Neural cell (in vitro differentiated cells): ENCODE measurements around the gene PPM1N. TPM values are rescaled to one million over a fixed set of nuclear protein-coding genes. Genes with fewer than 3 reads are reported as not detected.

Experiments used
- H2AFZ ChIP-seq: fragments of 200-600, 300-800 bp; sonication (generic), shearing (Covaris generic); 2 replicates; pipeline ENCODE4 v1.6.0; 2014; ENCODE audit warnings: low read depth, mild to moderate bottlenecking, antibody characterized with exemption, low read length, moderate library complexity
- H3F3A ChIP-seq: fragments of 200-600 bp; shearing (Covaris generic); 2 replicates; pipeline ENCODE4 v1.6.1; 2016; ENCODE audit warnings: mild to moderate bottlenecking, moderate library complexity, mixed read lengths, antibody characterized with exemption, low read length; ENCODE audit not compliant: insufficient read depth, poor library complexity, severe bottlenecking
- H3K27ac ChIP-seq: fragments of 200-600, 300-800 bp; sonication (generic), shearing (Covaris generic); 2 replicates; pipeline ENCODE4 v1.5.1; 2014; ENCODE audit warnings: mild to moderate bottlenecking, low read length, moderate library complexity
- H3K27me3 ChIP-seq: fragments of 300-800, 200-600 bp; sonication (generic), shearing (Covaris generic); 2 replicates; pipeline ENCODE4 v1.6.0; 2014; ENCODE audit warnings: mild to moderate bottlenecking, low read depth, low read length, moderate library complexity; ENCODE audit not compliant: insufficient read depth
- H3K36me3 ChIP-seq: fragments of 300-800, 200-600 bp; sonication (generic), shearing (Covaris generic); 2 replicates; pipeline ENCODE4 v1.5.1; 2014; ENCODE audit warnings: mild to moderate bottlenecking, antibody characterized with exemption, low read length, moderate library complexity; ENCODE audit not compliant: insufficient read depth
- H3K4me2 ChIP-seq: fragments of 300-800, 200-600 bp; sonication (generic), shearing (Covaris generic); 2 replicates; pipeline ENCODE4 v1.6.0; 2014; ENCODE audit warnings: mild to moderate bottlenecking, low read length
- H3K4me3 ChIP-seq: fragments of 300-800, 200-600 bp; sonication (generic), shearing (Covaris generic); 2 replicates; pipeline ENCODE4 v1.5.1; 2014; ENCODE audit warnings: mild to moderate bottlenecking, low read length, moderate library complexity
- H3K79me2 ChIP-seq: fragments of 200-600 bp; shearing (Covaris generic); replicated peaks from 2 replicates; pipeline ENCODE4 v1.6.0; 2014; ENCODE audit warnings: mild to moderate bottlenecking, low read length, moderate library complexity; ENCODE audit not compliant: insufficient read depth
- H3K9ac ChIP-seq: fragments of 300-800, 200-600 bp; sonication (generic), shearing (Covaris generic); 2 replicates; pipeline ENCODE4 v1.6.1; 2016; ENCODE audit warnings: mild to moderate bottlenecking, low read length, mixed read lengths
- H3K9me2 ChIP-seq: fragments of 200-600 bp; shearing (Covaris generic); 2 replicates; pipeline ENCODE4 v1.6.1; 2016; ENCODE audit warnings: mild to moderate bottlenecking, low read length, mixed read lengths; ENCODE audit not compliant: insufficient read depth
- H3K9me3 ChIP-seq: fragments of 200-600, 300-800 bp; sonication (generic), shearing (Covaris generic); 2 replicates; pipeline ENCODE4 v1.6.1; 2016; ENCODE audit warnings: mild to moderate bottlenecking, mixed run types, low read length, moderate library complexity, mixed read lengths
- H4K20me1 ChIP-seq: fragments of 200-600 bp; shearing (Covaris generic); 2 replicates; pipeline ENCODE4 v1.6.1; 2016; ENCODE audit warnings: mild to moderate bottlenecking, mixed run types; ENCODE audit not compliant: insufficient read depth
- EP300 ChIP-seq: fragments of 450-650 bp; conservative IDR thresholded peaks from 2 replicates; pipeline ENCODE4 v1.6.1; 2014; ENCODE audit warnings: antibody characterized with exemption, mild to moderate bottlenecking, moderate library complexity; ENCODE audit not compliant: poor library complexity, severe bottlenecking
- EZH2 ChIP-seq: fragments of 200-600, 300-800 bp; shearing (Covaris generic), sonication (generic); IDR thresholded peaks from 2 replicates; pipeline ENCODE4 v1.6.1; 2014; ENCODE audit warnings: antibody characterized with exemption, low read length, borderline replicate concordance, mild to moderate bottlenecking; ENCODE audit not compliant: insufficient read depth, poor library complexity, severe bottlenecking
- MXI1 ChIP-seq: fragments of 450-650 bp; conservative IDR thresholded peaks from 2 replicates; pipeline ENCODE4 v1.6.1; 2014; ENCODE audit warnings: antibody characterized with exemption, mild to moderate bottlenecking; ENCODE audit not compliant: poor library complexity, severe bottlenecking
- POLR2AphosphoS5 ChIP-seq: IDR thresholded peaks from 2 replicates; pipeline ENCODE4 v1.6.1; 2012
- RAD21 ChIP-seq: fragments of 450-650 bp; conservative IDR thresholded peaks from 2 replicates; pipeline ENCODE4 v1.6.1; 2014; ENCODE audit warnings: antibody characterized with exemption, mild to moderate bottlenecking, moderate library complexity
- SMC3 ChIP-seq: fragments of 450-650 bp; conservative IDR thresholded peaks from 2 replicates; pipeline ENCODE4 v1.6.1; 2014; ENCODE audit warnings: antibody characterized with exemption, mild to moderate bottlenecking, moderate library complexity; ENCODE audit not compliant: poor library complexity
- TAF1 ChIP-seq: IDR thresholded peaks from 2 replicates; pipeline ENCODE4 v1.6.1; 2012; ENCODE audit warnings: low read depth
- polyA plus RNA-seq: library from polyadenylated mRNA; depleted of rRNA; stranded (reverse); fragments of >200 nt; gene quantifications from 2 replicates; pipeline ENCODE4 v1.2.3, GENCODE V29; 2014
- TF ChIP-seq, protein P1 (sequence below): IDR thresholded peaks from 2 replicates; pipeline ENCODE4 v1.6.1; 2012; ENCODE audit warnings: borderline replicate concordance
- TF ChIP-seq, protein P2 (sequence below): fragments of 450-650 bp; IDR thresholded peaks from 2 replicates; pipeline ENCODE4 v1.5.1; 2014; ENCODE audit warnings: antibody characterized with exemption, mild to moderate bottlenecking, moderate library complexity; ENCODE audit not compliant: poor library complexity, severe bottlenecking

The PPM1N gene
- polyA plus RNA-seq, 1 donor from 2014 or later = 1.0 TPM

DNA sequence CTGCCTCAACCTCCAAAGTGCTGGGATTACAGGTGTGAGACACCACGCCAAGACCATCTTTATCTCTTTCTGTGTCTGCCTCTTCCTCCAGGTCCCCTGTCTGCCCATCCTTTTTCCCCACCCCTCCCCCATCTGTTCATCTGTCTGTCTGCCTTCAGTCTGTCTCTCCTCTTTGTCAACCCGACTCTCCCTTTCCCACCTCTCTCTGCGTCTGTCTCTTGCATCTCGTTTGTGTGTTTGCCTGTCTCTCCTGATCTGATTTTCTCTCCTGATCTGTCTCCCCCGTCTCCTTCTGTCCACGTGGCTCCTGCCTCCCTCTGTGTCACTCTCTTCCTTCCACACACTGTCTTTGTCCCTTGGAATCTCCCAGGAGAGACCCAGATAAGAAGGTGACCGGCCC, 19.0 kb downstream of the PPM1N start:
- no peaks in the 10 kb centered on the region for H3F3A ChIP-seq
- no peaks in the 10 kb centered on the region for H3K9me3 ChIP-seq
- no peak for TF ChIP-seq SMC3
- TF ChIP-seq EZH2 = no peak
- TF ChIP-seq, protein P1, sequence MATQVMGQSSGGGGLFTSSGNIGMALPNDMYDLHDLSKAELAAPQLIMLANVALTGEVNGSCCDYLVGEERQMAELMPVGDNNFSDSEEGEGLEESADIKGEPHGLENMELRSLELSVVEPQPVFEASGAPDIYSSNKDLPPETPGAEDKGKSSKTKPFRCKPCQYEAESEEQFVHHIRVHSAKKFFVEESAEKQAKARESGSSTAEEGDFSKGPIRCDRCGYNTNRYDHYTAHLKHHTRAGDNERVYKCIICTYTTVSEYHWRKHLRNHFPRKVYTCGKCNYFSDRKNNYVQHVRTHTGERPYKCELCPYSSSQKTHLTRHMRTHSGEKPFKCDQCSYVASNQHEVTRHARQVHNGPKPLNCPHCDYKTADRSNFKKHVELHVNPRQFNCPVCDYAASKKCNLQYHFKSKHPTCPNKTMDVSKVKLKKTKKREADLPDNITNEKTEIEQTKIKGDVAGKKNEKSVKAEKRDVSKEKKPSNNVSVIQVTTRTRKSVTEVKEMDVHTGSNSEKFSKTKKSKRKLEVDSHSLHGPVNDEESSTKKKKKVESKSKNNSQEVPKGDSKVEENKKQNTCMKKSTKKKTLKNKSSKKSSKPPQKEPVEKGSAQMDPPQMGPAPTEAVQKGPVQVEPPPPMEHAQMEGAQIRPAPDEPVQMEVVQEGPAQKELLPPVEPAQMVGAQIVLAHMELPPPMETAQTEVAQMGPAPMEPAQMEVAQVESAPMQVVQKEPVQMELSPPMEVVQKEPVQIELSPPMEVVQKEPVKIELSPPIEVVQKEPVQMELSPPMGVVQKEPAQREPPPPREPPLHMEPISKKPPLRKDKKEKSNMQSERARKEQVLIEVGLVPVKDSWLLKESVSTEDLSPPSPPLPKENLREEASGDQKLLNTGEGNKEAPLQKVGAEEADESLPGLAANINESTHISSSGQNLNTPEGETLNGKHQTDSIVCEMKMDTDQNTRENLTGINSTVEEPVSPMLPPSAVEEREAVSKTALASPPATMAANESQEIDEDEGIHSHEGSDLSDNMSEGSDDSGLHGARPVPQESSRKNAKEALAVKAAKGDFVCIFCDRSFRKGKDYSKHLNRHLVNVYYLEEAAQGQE = no peak
- TF ChIP-seq POLR2AphosphoS5 = no peak
- TF ChIP-seq TAF1 = no peak
- no peak for TF ChIP-seq EP300
- TF ChIP-seq MXI1 = no peak
- TF ChIP-seq RAD21 = no peak
- TF ChIP-seq, protein P2, sequence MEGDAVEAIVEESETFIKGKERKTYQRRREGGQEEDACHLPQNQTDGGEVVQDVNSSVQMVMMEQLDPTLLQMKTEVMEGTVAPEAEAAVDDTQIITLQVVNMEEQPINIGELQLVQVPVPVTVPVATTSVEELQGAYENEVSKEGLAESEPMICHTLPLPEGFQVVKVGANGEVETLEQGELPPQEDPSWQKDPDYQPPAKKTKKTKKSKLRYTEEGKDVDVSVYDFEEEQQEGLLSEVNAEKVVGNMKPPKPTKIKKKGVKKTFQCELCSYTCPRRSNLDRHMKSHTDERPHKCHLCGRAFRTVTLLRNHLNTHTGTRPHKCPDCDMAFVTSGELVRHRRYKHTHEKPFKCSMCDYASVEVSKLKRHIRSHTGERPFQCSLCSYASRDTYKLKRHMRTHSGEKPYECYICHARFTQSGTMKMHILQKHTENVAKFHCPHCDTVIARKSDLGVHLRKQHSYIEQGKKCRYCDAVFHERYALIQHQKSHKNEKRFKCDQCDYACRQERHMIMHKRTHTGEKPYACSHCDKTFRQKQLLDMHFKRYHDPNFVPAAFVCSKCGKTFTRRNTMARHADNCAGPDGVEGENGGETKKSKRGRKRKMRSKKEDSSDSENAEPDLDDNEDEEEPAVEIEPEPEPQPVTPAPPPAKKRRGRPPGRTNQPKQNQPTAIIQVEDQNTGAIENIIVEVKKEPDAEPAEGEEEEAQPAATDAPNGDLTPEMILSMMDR = no peak
- no peak overlapping the region for H3K27ac ChIP-seq
- no peak overlapping the region for H3K9ac ChIP-seq
- no peaks in the 10 kb centered on the region for H3K36me3 ChIP-seq
- no peak overlapping the region for H2AFZ ChIP-seq
- H3K9me2 ChIP-seq = no peaks in the 10 kb centered on the region
- no peak overlapping the region for H3K4me3 ChIP-seq
- no peak overlapping the region for H3K4me2 ChIP-seq
- H3K79me2 ChIP-seq = no peaks in the 10 kb centered on the region
- H4K20me1 ChIP-seq = no peaks in the 10 kb centered on the region
- no peaks in the 10 kb centered on the region for H3K27me3 ChIP-seq

DNA sequence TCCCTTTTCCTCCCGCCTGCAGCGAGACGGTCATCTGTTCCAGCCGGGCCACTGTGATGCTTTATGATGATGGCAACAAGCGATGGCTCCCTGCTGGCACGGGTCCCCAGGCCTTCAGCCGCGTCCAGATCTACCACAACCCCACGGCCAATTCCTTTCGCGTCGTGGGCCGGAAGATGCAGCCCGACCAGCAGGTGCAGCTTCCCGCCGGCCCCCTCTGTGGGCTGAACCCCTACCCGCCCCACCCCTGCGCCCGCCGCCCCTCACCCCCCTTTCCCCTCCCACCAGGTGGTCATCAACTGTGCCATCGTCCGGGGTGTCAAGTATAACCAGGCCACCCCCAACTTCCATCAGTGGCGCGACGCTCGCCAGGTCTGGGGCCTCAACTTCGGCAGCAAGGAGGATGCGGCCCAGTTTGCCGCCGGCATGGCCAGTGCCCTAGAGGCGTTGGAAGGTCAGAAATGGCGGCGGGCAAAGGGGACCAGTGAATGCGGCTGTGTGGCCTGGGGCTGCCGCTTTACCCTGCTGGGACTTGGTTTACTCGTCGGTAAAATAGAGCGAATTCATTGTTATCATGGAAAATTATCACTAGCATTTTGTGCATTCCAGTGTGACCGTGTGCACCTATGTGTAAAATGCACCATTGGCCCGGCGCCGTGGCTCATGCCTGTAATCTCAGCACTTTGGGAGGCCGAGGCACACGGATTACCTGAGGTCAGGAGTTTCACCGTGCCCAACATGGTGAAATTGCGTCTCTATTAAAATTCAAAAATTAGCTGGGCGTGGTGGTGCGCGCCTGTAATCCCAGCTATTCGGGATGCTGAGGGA, 19.6 kb downstream of the PPM1N start:
- H3K36me3 ChIP-seq = no peaks in the 10 kb centered on the region
- no peaks in the 10 kb centered on the region for H3K79me2 ChIP-seq
- TF ChIP-seq SMC3 = no peak
- TF ChIP-seq, protein P1 = no peak
- no peak for TF ChIP-seq RAD21
- no peak for TF ChIP-seq EZH2
- TF ChIP-seq POLR2AphosphoS5 = no peak
- no peak overlapping the region for H2AFZ ChIP-seq
- no peak overlapping the region for H3K9ac ChIP-seq
- H3F3A ChIP-seq = no peaks in the 10 kb centered on the region
- H3K4me2 ChIP-seq = no peak overlapping the region
- H4K20me1 ChIP-seq = no peaks in the 10 kb centered on the region
- H3K27me3 ChIP-seq = no peaks in the 10 kb centered on the region
- H3K9me3 ChIP-seq = no peaks in the 10 kb centered on the region
- no peak overlapping the region for H3K4me3 ChIP-seq
- no peaks in the 10 kb centered on the region for H3K9me2 ChIP-seq
- H3K27ac ChIP-seq = no peak overlapping the region
